A673 (cell line): Measurements from ENCODE around the gene PARD3. TPM values are rescaled to one million over a fixed set of nuclear protein-coding genes. Genes with fewer than 3 reads are reported as not detected.

Source experiments
- BruUV-seq: library from RNA; stranded (reverse); fragments of 400-500 nt; replicated peaks from 2 replicates; lab custom pipeline; 2021; lab: Mats Ljungman, UMichigan
- CTCF ChIA-PET: fragments of 300-600 bp; sonication (Branson Sonifier 250); formaldehyde crosslinking; loops from one replicate; lab custom pipeline; 2022; ENCODE audit warnings: antibody characterized with exemption; lab: Charles Lee
- POLR2A ChIA-PET: fragments of 300-600 bp; sonication (Branson Sonifier 250); formaldehyde crosslinking; loops from one replicate; lab custom pipeline; 2022; ENCODE audit warnings: antibody characterized with exemption; ENCODE audit not compliant: low non-redundant PET; lab: Charles Lee
- DNase-seq: peaks from one replicate; pipeline ENCODE4 v3.0.0-alpha.2; 2015; ENCODE audit warnings: low spot score
- H3K27ac ChIP-seq: fragments of 200-600 bp; sonication (generic); 2 replicates; pipeline ENCODE4 v1.5.1; 2016; ENCODE audit warnings: mixed run types, low read depth, mild to moderate bottlenecking, mixed read lengths, antibody characterized with exemption, low read length; ENCODE audit not compliant: poor library complexity, severe bottlenecking
- H3K27me3 ChIP-seq: fragments of 200-600 bp; sonication (generic); replicated peaks from 2 replicates; pipeline ENCODE4 v1.6.1; 2017; ENCODE audit warnings: mixed run types, low read depth, mild to moderate bottlenecking, mixed read lengths, antibody characterized with exemption, low read length; ENCODE audit not compliant: insufficient read depth, poor library complexity
- H3K36me3 ChIP-seq: fragments of 200-600 bp; sonication (generic); 2 replicates; pipeline ENCODE4 v1.6.1; 2016; ENCODE audit warnings: mixed run types, mild to moderate bottlenecking, mixed read lengths, antibody characterized with exemption, low read length; ENCODE audit not compliant: insufficient read depth, poor library complexity, severe bottlenecking
- H3K4me1 ChIP-seq: fragments of 200-600 bp; sonication (generic); 2 replicates; pipeline ENCODE4 v1.6.1; 2017; ENCODE audit warnings: mixed run types, mild to moderate bottlenecking, mixed read lengths, antibody characterized with exemption, low read length; ENCODE audit not compliant: insufficient read depth, poor library complexity, severe bottlenecking
- H3K4me3 ChIP-seq: fragments of 200-600 bp; sonication (generic); 2 replicates; pipeline ENCODE4 v1.5.1; 2016; ENCODE audit warnings: low read depth, mixed run types, mild to moderate bottlenecking, mixed read lengths, low read length; ENCODE audit not compliant: poor library complexity, severe bottlenecking
- H3K9me3 ChIP-seq: fragments of 200-600 bp; sonication (generic); 2 replicates; pipeline ENCODE4 v1.6.1; 2016; ENCODE audit warnings: mixed run types, low read depth, mild to moderate bottlenecking, mixed read lengths, antibody characterized with exemption, low read length; ENCODE audit not compliant: poor library complexity, severe bottlenecking
- CTCF ChIP-seq: fragments of 300-800, 200-600 bp; sonication (generic); conservative IDR thresholded peaks from 2 replicates; pipeline ENCODE4 v1.5.1; 2017; ENCODE audit warnings: low read depth, mild to moderate bottlenecking, antibody characterized with exemption, low read length, moderate library complexity, mixed read lengths
- EZH2 ChIP-seq: fragments of 200-600 bp; sonication (generic); IDR thresholded peaks from 2 replicates; pipeline ENCODE4 v1.6.1; 2017; ENCODE audit warnings: borderline replicate concordance, low read depth, mild to moderate bottlenecking, mixed read lengths, antibody characterized with exemption, low read length; ENCODE audit not compliant: poor library complexity, severe bottlenecking
- intact Hi-C: fragments of 100-400 bp; cut with micrococcal nuclease; formaldehyde crosslinking; loops from one replicate; pipeline ENCODE4 v1.10.0; 2022; ENCODE audit not compliant: unreplicated experiment
- total RNA-seq: library from RNA; stranded (reverse); gene quantifications from 2 replicates; pipeline ENCODE4 v1.2.3, GENCODE V29; 2021

The PARD3 gene
- total RNA-seq, 1 experiment from 2014 or later: 28.0 TPM

DNA sequence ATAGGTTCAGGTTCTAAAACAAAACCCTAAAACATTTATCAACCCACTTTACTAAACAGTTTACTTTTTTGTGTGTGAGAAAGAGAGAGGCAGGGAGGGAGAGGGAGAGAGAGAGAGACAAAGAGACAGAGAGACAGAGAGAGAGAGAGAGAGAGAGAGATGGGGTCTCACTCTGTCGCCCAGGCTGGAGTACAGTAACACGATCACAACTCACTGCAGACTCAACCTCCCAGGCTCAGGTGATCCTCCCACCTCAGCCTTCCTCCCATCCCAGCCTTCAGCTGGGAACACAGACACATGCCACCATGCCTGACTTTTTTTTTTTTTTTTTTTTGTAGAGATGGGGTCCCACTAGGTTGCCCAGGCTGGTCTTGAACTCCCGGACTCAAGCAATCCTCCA lies 52.9 kb downstream of the PARD3 start:
- H3K9me3 ChIP-seq: peaks cover 4% of the 10 kb centered on the region
- BruUV-seq: no TSS peak
- no peak overlapping the region for H3K4me3 ChIP-seq
- TF ChIP-seq EZH2: no peak
- H3K27ac ChIP-seq: no peak overlapping the region
- ChIA-PET CTCF (no interaction called here), POLR2A (no interaction called here)
- peaks cover 39% of the 10 kb centered on the region for H3K4me1 ChIP-seq
- intact Hi-C loops: no loop called here
- no peak for DNase-seq
- H3K36me3 ChIP-seq: no peaks in the 10 kb centered on the region
- no peaks in the 10 kb centered on the region for H3K27me3 ChIP-seq

DNA sequence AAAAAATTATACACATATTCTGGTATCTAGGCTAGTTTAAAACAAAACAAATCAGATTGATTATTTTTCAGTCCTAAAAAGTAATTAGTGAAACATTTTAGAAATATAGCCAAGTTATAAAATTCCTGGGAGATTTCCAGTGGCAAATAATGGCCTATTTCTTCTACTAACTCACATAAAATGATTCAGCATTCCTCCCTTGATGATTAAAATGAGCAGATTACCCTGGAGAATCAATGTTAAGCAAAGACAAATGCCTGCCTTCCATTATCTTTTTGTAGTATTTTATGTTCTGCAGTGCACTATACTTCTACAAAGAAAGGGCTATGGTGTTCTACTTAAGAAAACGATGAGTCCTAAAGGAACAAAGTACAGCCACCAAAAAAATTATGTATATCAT lies 53.6 kb downstream of the PARD3 start:
- CTCF ChIA-PET: no interaction called here
- no peak for TF ChIP-seq CTCF
- no peak for TF ChIP-seq EZH2
- H3K27ac ChIP-seq: no peak overlapping the region
- H3K27me3 ChIP-seq: no peaks in the 10 kb centered on the region
- intact Hi-C loops: no loop called here
- H3K36me3 ChIP-seq: no peaks in the 10 kb centered on the region
- POLR2A ChIA-PET: no interaction called here
- H3K9me3 ChIP-seq: peaks cover 4% of the 10 kb centered on the region
- peaks cover 32% of the 10 kb centered on the region for H3K4me1 ChIP-seq
- no peak for DNase-seq
- no peak overlapping the region for H3K4me3 ChIP-seq
- no TSS peak for BruUV-seq

DNA sequence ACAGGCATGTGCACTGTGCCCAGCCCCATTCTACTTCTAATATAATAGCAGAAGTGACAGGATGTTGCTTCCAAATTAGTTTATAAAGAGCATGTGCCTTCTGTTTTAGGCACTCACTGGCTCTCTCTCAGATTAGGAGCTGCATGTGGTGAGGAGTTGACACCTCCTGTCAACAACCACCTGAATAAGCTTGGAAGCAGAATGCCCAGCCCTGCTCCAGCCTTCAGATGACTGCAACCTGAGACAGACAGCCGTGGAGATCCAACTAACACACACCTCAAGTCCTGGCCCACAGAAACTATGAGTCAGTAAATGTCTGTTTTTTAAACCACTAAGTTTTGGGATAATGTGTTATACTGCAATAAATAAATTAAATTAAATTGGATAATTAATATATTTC lies 54.5 kb downstream of the PARD3 start:
- H3K36me3 ChIP-seq: no peaks in the 10 kb centered on the region
- no peak overlapping the region for H3K27ac ChIP-seq
- no peaks in the 10 kb centered on the region for H3K27me3 ChIP-seq
- CTCF ChIA-PET: no interaction called here
- POLR2A ChIA-PET: no interaction called here
- BruUV-seq: no TSS peak
- H3K4me3 ChIP-seq: no peak overlapping the region
- peaks cover 24% of the 10 kb centered on the region for H3K4me1 ChIP-seq
- intact Hi-C loops: no loop called here
- no peak for DNase-seq
- TF ChIP-seq EZH2 (no peak), CTCF (no peak)
- peaks cover 4% of the 10 kb centered on the region for H3K9me3 ChIP-seq

DNA sequence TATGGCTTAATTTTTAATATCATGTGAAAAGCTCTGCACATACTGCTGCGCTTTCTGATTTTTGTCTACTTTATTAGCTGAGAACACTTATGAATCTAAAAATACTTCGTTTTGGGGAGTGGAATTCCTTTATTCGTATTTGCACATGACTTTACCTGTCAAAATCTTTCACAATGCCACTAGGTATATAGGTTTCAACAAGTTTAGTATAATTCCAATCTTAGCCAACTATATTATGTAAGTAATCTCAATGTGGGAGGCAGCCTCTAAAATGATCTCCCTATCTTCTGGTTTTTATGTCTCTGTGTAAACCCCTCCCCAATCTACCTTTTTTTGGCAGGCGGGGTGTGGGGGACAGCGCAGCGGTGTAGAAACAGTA lies 55.3 kb downstream of the PARD3 start:
- intact Hi-C loops: no loop called here
- TF ChIP-seq EZH2 (no peak), CTCF (no peak)
- no peak overlapping the region for H3K4me3 ChIP-seq
- no TSS peak for BruUV-seq
- DNase-seq: no peak
- CTCF ChIA-PET: interaction anchor here (0.5 kb wide), 1 partner anchor 76 kb away, joined by 3 read pairs; no protein-coding TSS in a partner anchor
- no peak overlapping the region for H3K27ac ChIP-seq
- H3K9me3 ChIP-seq: peaks cover 4% of the 10 kb centered on the region
- POLR2A ChIA-PET: no interaction called here
- H3K27me3 ChIP-seq: no peaks in the 10 kb centered on the region
- H3K4me1 ChIP-seq: peaks cover 17% of the 10 kb centered on the region
- no peaks in the 10 kb centered on the region for H3K36me3 ChIP-seq
